ENCODE data around the gene UNK. TPM values are rescaled to one million over a fixed set of nuclear protein-coding genes. Genes with fewer than 3 reads are reported as not detected.

UNK gene
- total and polyA plus RNA-seq, 9 donors = 12.7 to 58.1 (median 39.9) TPM

- no peak overlapping the region for H3K27ac ChIP-seq
- H3K4me3 ChIP-seq = no peak overlapping the region
- H3K36me3 ChIP-seq = no peaks in the 10 kb centered on the region
- intact Hi-C loops (cut with DNase I) = no loop called here
- H3K27me3 ChIP-seq = no peaks in the 10 kb centered on the region
- TF ChIP-seq CTCF (IDR thresholded peaks at IDR 0.05) (no peak), EP300 (IDR thresholded peaks at IDR 0.05) (no peak), POLR2A (IDR thresholded peaks at IDR 0.05) (no peak)
- DNase-seq = no peak
- WGBS, 3 donors = 84 to 85% (median 85%) methylated on average over 23 of the region's 23 CpGs
- peaks cover 4% of the 10 kb centered on the region for H3K4me1 ChIP-seq (ENCODE audit: insufficient read depth)
- H3K9me3 ChIP-seq = no peaks in the 10 kb centered on the region
Measured at GRCh38 chr17:75750661-75751423, 33.8 kb upstream of the UNK start.

- Histone ChIP-seq H3K27me3 (no peaks in the 10 kb centered on the region), H3K4me3 (no peak overlapping the region), H3K4me1 (ENCODE audit: insufficient read depth) (peaks cover 4% of the 10 kb centered on the region), H3K9me3 (no peaks in the 10 kb centered on the region), H3K36me3 (no peaks in the 10 kb centered on the region), H3K27ac (no peak overlapping the region)
- 76 to 81% (median 77%) methylated on average over 24 of the region's 24 CpGs for WGBS, 3 donors
- intact Hi-C loops (cut with DNase I) = no loop called here
- no peak for DNase-seq
- no peak for TF ChIP-seq EP300 (IDR thresholded peaks at IDR 0.05)
- TF ChIP-seq POLR2A (IDR thresholded peaks at IDR 0.05) = no peak
- TF ChIP-seq CTCF (IDR thresholded peaks at IDR 0.05) = no peak
Measured at GRCh38 chr17:75751676-75752404, 32.8 kb upstream of the UNK start.

GRCh38 chr17:75752405-75752709 is 32.2 kb upstream of the UNK start:
- intact Hi-C loops (cut with DNase I) = no loop called here
- WGBS, 3 donors = 84 to 94% (median 88%) methylated on average over 10 of the region's 10 CpGs

More at GRCh38 chr17:75752405-75752709, 32.2 kb upstream of the UNK start:
- H3K36me3 ChIP-seq = no peaks in the 10 kb centered on the region
- H3K27ac ChIP-seq = no peak overlapping the region
- H3K9me3 ChIP-seq = no peaks in the 10 kb centered on the region
- DNase-seq = no peak
- no peak overlapping the region for H3K4me3 ChIP-seq
- no peak for TF ChIP-seq EP300 (IDR thresholded peaks at IDR 0.05)
- no peak for TF ChIP-seq POLR2A (IDR thresholded peaks at IDR 0.05)
- no peak for TF ChIP-seq CTCF (IDR thresholded peaks at IDR 0.05)
- peaks cover 4% of the 10 kb centered on the region for H3K4me1 ChIP-seq (ENCODE audit: insufficient read depth)
- no peaks in the 10 kb centered on the region for H3K27me3 ChIP-seq

Data from ovary (tissue), 9 donors.